ENCODE results near the gene EZH1.
"Not testable (repeated sequence)": the region's sequence is repeated elsewhere in the genome, so short reads cannot be mapped to it uniquely, and the experiment has no call there.

The EZH1 gene

GRCh38 chr17:42680331-42680808 is 64.5 kb downstream of the EZH1 start:
- DNase-seq, result no peak

GRCh38 chr17:42679492-42680330 is 65.1 kb downstream of the EZH1 start:
- peak; percentile 65 to 66 for DNase-seq

GRCh38 chr17:42678951-42679491 is 65.8 kb downstream of the EZH1 start:
- DNase-seq, result peak in 1 of 2 donors; percentile 36

- DNase-seq, result peak; percentile 68 to 72
These were observed 66.7 kb downstream of the EZH1 start for GRCh38 chr17:42677921-42678781.

- DNase-seq, result peak; percentile 98 to 99
These were observed 67.6 kb downstream of the EZH1 start for GRCh38 chr17:42677012-42677857.

GRCh38 chr17:42676424-42677011 is 68.3 kb downstream of the EZH1 start, which contains the start of gene PLEKHH3:
TSS of gene PLEKHH3 (minus strand) at chr17:42676994. CDS start at chr17:42676563, 431 bp downstream.
- no peak for DNase-seq

GRCh38 chr17:42675965-42676423 is 68.8 kb downstream of the EZH1 start:
- no peak for DNase-seq

GRCh38 chr17:42675348-42675964 is 69.4 kb downstream of the EZH1 start:
- DNase-seq, result no peak

GRCh38 chr17:42674755-42675347 is 70.0 kb downstream of the EZH1 start:
- no peak for DNase-seq

- DNase-seq, result no peak
These were observed 70.7 kb downstream of the EZH1 start for GRCh38 chr17:42673885-42674754.

GRCh38 chr17:42673266-42673884 is 71.5 kb downstream of the EZH1 start:
- DNase-seq, result no peak

- DNase-seq, result no peak
These were observed 72.8 kb downstream of the EZH1 start for GRCh38 chr17:42672038-42672437.

GRCh38 chr17:42670789-42671657 is 73.8 kb downstream of the EZH1 start:
- no peak for DNase-seq

GRCh38 chr17:42669977-42670788 is 74.7 kb downstream of the EZH1 start:
- peak in 1 of 2 donors; percentile 45 for DNase-seq

- no peak for DNase-seq
These were observed 75.2 kb downstream of the EZH1 start for GRCh38 chr17:42669705-42669976.

- DNase-seq, result no peak
These were observed 77.5 kb downstream of the EZH1 start for GRCh38 chr17:42667088-42667951.

- not testable (repeated sequence) for DNase-seq
These were observed 78.7 kb downstream of the EZH1 start for GRCh38 chr17:42666126-42666525.

All from activated CD4-positive, alpha-beta T cell treated with anti-CD3 and anti-CD28 coated beads for 4 hours (primary cell).